H9 (cell line): Measurements from ENCODE around the gene DPYSL5. TPM values are rescaled to one million over a fixed set of nuclear protein-coding genes. Genes with fewer than 3 reads are reported as not detected.

ENCODE experiments used
- DNase-seq: peaks from one replicate; pipeline ENCODE4 v3.0.0-alpha.2; 2017
- H2AFZ ChIP-seq: one replicate; pipeline ENCODE4 v1.6.1; 2013; ENCODE audit warnings: mild to moderate bottlenecking, low read length, control low read depth, moderate library complexity
- H2AK5ac ChIP-seq: 2 replicates; pipeline ENCODE4 v1.6.1; 2013; ENCODE audit warnings: low read length, control low read depth, mixed read lengths; ENCODE audit not compliant: insufficient read length
- H2BK120ac ChIP-seq: one replicate; pipeline ENCODE4 v1.6.1; 2013; ENCODE audit warnings: low read depth, mild to moderate bottlenecking, low read length, control low read depth, inconsistent platforms; ENCODE audit not compliant: poor library complexity, severe bottlenecking
- H2BK12ac ChIP-seq: 2 replicates; pipeline ENCODE4 v1.6.1; 2013; ENCODE audit warnings: low read length, control low read depth, mixed read lengths, low read depth; ENCODE audit not compliant: insufficient read length
- H2BK15ac ChIP-seq: 2 replicates; pipeline ENCODE4 v1.6.1; 2013; ENCODE audit warnings: low read depth, low read length, control low read depth
- H2BK20ac ChIP-seq: one replicate; pipeline ENCODE4 v1.6.1; 2013; ENCODE audit warnings: low read depth, mild to moderate bottlenecking, low read length, control low read depth, inconsistent platforms; ENCODE audit not compliant: poor library complexity, severe bottlenecking
- H2BK5ac ChIP-seq: 2 replicates; pipeline ENCODE4 v1.6.1; 2013; ENCODE audit warnings: low read length, control low read depth, mixed read lengths; ENCODE audit not compliant: insufficient read length
- H3K14ac ChIP-seq: 2 replicates; pipeline ENCODE4 v1.6.1; 2013; ENCODE audit warnings: low read length, control low read depth; ENCODE audit not compliant: insufficient read depth
- H3K18ac ChIP-seq: 2 replicates; pipeline ENCODE4 v1.6.1; 2013; ENCODE audit warnings: low read depth, mild to moderate bottlenecking, mixed read lengths, low read length, control low read depth; ENCODE audit not compliant: insufficient read length
- H3K23ac ChIP-seq: 2 replicates; pipeline ENCODE4 v1.6.1; 2013; ENCODE audit warnings: low read length, control low read depth, mixed read lengths, low read depth; ENCODE audit not compliant: insufficient read length
- H3K23me2 ChIP-seq: 2 replicates; pipeline ENCODE4 v1.6.1; 2013; ENCODE audit warnings: low read depth, mild to moderate bottlenecking, mixed read lengths, low read length, control low read depth; ENCODE audit not compliant: insufficient read length, poor library complexity, severe bottlenecking
- H3K27ac ChIP-seq: 2 replicates; pipeline ENCODE4 v1.5.1; 2013; ENCODE audit warnings: low read length, control low read depth, mixed read lengths, low read depth; ENCODE audit not compliant: insufficient read length
- H3K27me3 ChIP-seq: 2 replicates; pipeline ENCODE4 v1.6.1; 2013; ENCODE audit warnings: low read length, control low read depth, inconsistent platforms; ENCODE audit not compliant: insufficient read depth
- H3K4ac ChIP-seq: 2 replicates; pipeline ENCODE4 v1.6.1; 2013; ENCODE audit warnings: low read depth, mild to moderate bottlenecking, control low read depth, inconsistent platforms, low read length, moderate library complexity
- H3K4me1 ChIP-seq: 2 replicates; pipeline ENCODE4 v1.6.1; 2013; ENCODE audit warnings: low read length, control low read depth, inconsistent platforms; ENCODE audit not compliant: insufficient read depth
- H3K4me2 ChIP-seq: 2 replicates; pipeline ENCODE4 v1.6.1; 2013; ENCODE audit warnings: low read length, control low read depth, mixed read lengths; ENCODE audit not compliant: insufficient read length, insufficient read depth
- H3K56ac ChIP-seq: 2 replicates; pipeline ENCODE4 v1.6.1; 2013; ENCODE audit warnings: low read depth, mild to moderate bottlenecking, mixed read lengths, low read length, control low read depth; ENCODE audit not compliant: insufficient read length
- H3K79me1 ChIP-seq: 2 replicates; pipeline ENCODE4 v1.6.1; 2013; ENCODE audit warnings: low read depth, mild to moderate bottlenecking, moderate library complexity, low read length, control low read depth, inconsistent platforms; ENCODE audit not compliant: insufficient read depth, poor library complexity, severe bottlenecking
- H3K79me2 ChIP-seq: 2 replicates; pipeline ENCODE4 v1.6.1; 2013; ENCODE audit warnings: low read length, control low read depth, inconsistent platforms; ENCODE audit not compliant: insufficient read depth
- H3K9ac ChIP-seq: 2 replicates; pipeline ENCODE4 v1.6.1; 2013; ENCODE audit warnings: low read length, control low read depth, mixed read lengths; ENCODE audit not compliant: insufficient read length; ENCODE audit errors: extremely low read depth
- H3K9me3 ChIP-seq: one replicate; pipeline ENCODE4 v1.6.1; 2013; ENCODE audit warnings: low read depth, low read length, inconsistent platforms; ENCODE audit not compliant: control insufficient read depth
- H3T11ph ChIP-seq: one replicate; pipeline ENCODE4 v1.6.1; 2013; ENCODE audit warnings: mild to moderate bottlenecking, low read length, control low read depth, inconsistent platforms
- H4K20me1 ChIP-seq: one replicate; pipeline ENCODE4 v1.6.1; 2013; ENCODE audit not compliant: control insufficient read depth, insufficient read length, insufficient read depth
- H4K5ac ChIP-seq: 2 replicates; pipeline ENCODE4 v1.6.1; 2013; ENCODE audit warnings: low read depth, mild to moderate bottlenecking, mixed read lengths, low read length, control low read depth; ENCODE audit not compliant: insufficient read length
- H4K8ac ChIP-seq: replicated peaks from 2 replicates; pipeline ENCODE4 v1.6.1; 2013; ENCODE audit warnings: low read length, control low read depth, mixed read lengths, low read depth; ENCODE audit not compliant: insufficient read length
- H4K91ac ChIP-seq: 2 replicates; pipeline ENCODE4 v1.6.1; 2013; ENCODE audit warnings: low read depth, mild to moderate bottlenecking, moderate library complexity, mixed read lengths, low read length, control low read depth; ENCODE audit not compliant: insufficient read length
- H3K27ac Mint-ChIP-seq, 3 experiments: 2 replicates in 2 of 3; 3 replicates in 1 of 3; pipeline ENCODE4 v1.8.0; 2020 to 2021; ENCODE audit warnings: mixed read lengths in 3 of 3, mild to moderate bottlenecking in 1 of 3, moderate library complexity in 1 of 3
- H3K27me3 Mint-ChIP-seq: 2 replicates; pipeline ENCODE4 v1.8.0; 2021; ENCODE audit warnings: low read depth, mild to moderate bottlenecking, moderate library complexity, mixed read lengths
- H3K36me3 Mint-ChIP-seq, 3 experiments: 2 replicates in 2 of 3; 3 replicates in 1 of 3; pipeline ENCODE4 v1.8.0; 2020 to 2021; ENCODE audit warnings: low read depth in 3 of 3, mixed read lengths in 3 of 3; ENCODE audit not compliant: insufficient read depth in 1 of 3
- H3K4me1 Mint-ChIP-seq, 2 experiments: 2 replicates each; pipeline ENCODE4 v1.8.0; 2020; ENCODE audit warnings: mixed read lengths in 2 of 2
- H3K4me3 Mint-ChIP-seq, 2 experiments: 2 replicates in 1 of 2; 3 replicates in 1 of 2; pipeline ENCODE4 v1.8.0; 2020 to 2021; ENCODE audit warnings: mild to moderate bottlenecking in 2 of 2, mixed read lengths in 2 of 2, moderate library complexity in 1 of 2
- H3K9me3 Mint-ChIP-seq, 2 experiments: 2 replicates in 1 of 2; 3 replicates in 1 of 2; pipeline ENCODE4 v1.8.0; 2020; ENCODE audit warnings: mild to moderate bottlenecking in 2 of 2, mixed read lengths in 2 of 2, moderate library complexity in 1 of 2
- CTCF ChIP-seq: fragments of 200-600 bp; sonication (generic); conservative IDR thresholded peaks from 3 replicates; pipeline ENCODE4 v1.8.0; 2021; ENCODE audit warnings: antibody characterized with exemption, mild to moderate bottlenecking
- WGBS: extraction: QIAGEN DNeasy Blood & Tissue Kit; methylation state at CpG from one replicate; pipeline ENCODE4 v1.1.7; 2013; ENCODE audit warnings: missing lambda C conversion rate, low lambda C conversion rate, mixed read lengths; ENCODE audit not compliant: insufficient read length; ENCODE audit errors: extremely low coverage; 5-methylcytosine and 5-hydroxymethylcytosine counted together
- total RNA-seq: library from RNA; stranded (reverse); gene quantifications from 2 replicates; pipeline ENCODE4 v1.2.1, GENCODE V29; 2021

Gene DPYSL5
- total RNA-seq, 1 experiment from 2014 or later = 6.4 TPM

GRCh38 chr2:26887151-26887550 lies 39.2 kb downstream of the DPYSL5 start:
- H2BK20ac ChIP-seq = no peak overlapping the region
- H3K79me1 ChIP-seq = peaks cover 2% of the 10 kb centered on the region
- Mint-ChIP-seq H3K9me3 (no peaks in the 10 kb centered on the region), H3K4me1 (peaks cover 4 to 15% of the 10 kb centered on the region in 2 experiments), H3K27me3 (peaks cover 10% of the 10 kb centered on the region), H3K27ac (no peak overlapping the region), H3K36me3 (no peaks in the 10 kb centered on the region), H3K4me3 (no peak overlapping the region)
- H4K8ac ChIP-seq = no peak overlapping the region
- H3K23ac ChIP-seq = no peak overlapping the region
- no peak overlapping the region for H2AK5ac ChIP-seq
- H2AFZ ChIP-seq = no peak overlapping the region
- H2BK15ac ChIP-seq = no peak overlapping the region
- H3K18ac ChIP-seq = no peak overlapping the region
- H4K91ac ChIP-seq = no peak overlapping the region
- no peaks in the 10 kb centered on the region for H3K23me2 ChIP-seq
- no peak overlapping the region for H4K5ac ChIP-seq
- no peaks in the 10 kb centered on the region for H3K79me2 ChIP-seq
- H2BK12ac ChIP-seq = no peak overlapping the region
- no peaks in the 10 kb centered on the region for H4K20me1 ChIP-seq
- no peak overlapping the region for H3K56ac ChIP-seq
- TF ChIP-seq CTCF = no peak
- no peak overlapping the region for H2BK5ac ChIP-seq
- H3K27ac ChIP-seq = no peak overlapping the region
- H3K27me3 ChIP-seq = no peaks in the 10 kb centered on the region
- no peak for DNase-seq
- H3K4me2 ChIP-seq = no peak overlapping the region
- no peak overlapping the region for H3K4ac ChIP-seq
- H2BK120ac ChIP-seq = no peak overlapping the region
- H3K9me3 ChIP-seq = no peaks in the 10 kb centered on the region
- no peak overlapping the region for H3T11ph ChIP-seq
- H3K4me1 ChIP-seq = no peaks in the 10 kb centered on the region
- H3K9ac ChIP-seq = no peak overlapping the region
- no CpG with 5 or more reads among the region's 4 CpGs for WGBS
- no peak overlapping the region; the same call in 1 of the 2 replicates for H3K14ac ChIP-seq
